Stomach (tissue), 9 donors: Measurements from ENCODE around the gene MAP7. TPM values are rescaled to one million over a fixed set of nuclear protein-coding genes. Genes with fewer than 3 reads are reported as not detected.

Source experiments
- DNase-seq, 2 donors: peaks; one replicate each; pipeline versions ENCODE4 v3.0.0 to v3.0.0-alpha.2; 2013 to 2019
- H3K27ac ChIP-seq, 5 donors: fragments of 200-600 bp in 4 of 5; sonication (generic) in 4 of 5; one replicate each; pipeline ENCODE4 v1.5.1; 2013 to 2019; ENCODE audit warnings: mild to moderate bottlenecking in 1 of 5, moderate library complexity in 1 of 5
- H3K27me3 ChIP-seq, 3 donors: fragments of 200-600 bp; sonication (generic); one replicate each; pipeline ENCODE4 v1.5.1; 2017 to 2019; ENCODE audit warnings: mixed run types in 1 of 3
- H3K36me3 ChIP-seq, 4 donors: fragments of 200-600 bp; sonication (generic); 1 replicate in 3 of 4; 2 replicates in 1 of 4; pipeline ENCODE4 v1.5.1; 2016 to 2019
- H3K4me1 ChIP-seq, 4 donors: fragments of 200-600 bp; sonication (generic); one replicate each; pipeline ENCODE4 v1.5.1; 2016 to 2019
- H3K4me3 ChIP-seq, 4 donors: fragments of 200-600 bp; sonication (generic) in 3 of 4; one replicate each; pipeline ENCODE4 v1.5.1; 2016 to 2019; ENCODE audit warnings: mild to moderate bottlenecking in 1 of 4
- H3K9me3 ChIP-seq, 4 donors: fragments of 200-600 bp; sonication (generic); one replicate each; pipeline ENCODE4 v1.5.1; 2016 to 2019
- CTCF ChIP-seq, 7 experiments: fragments of 450-650 bp in 4 of 7; fragments of 200-600 bp in 3 of 7; sonication (generic) in 3 of 7; IDR thresholded peaks; one replicate each; pipeline ENCODE4 v1.5.1; 2016 to 2019; ENCODE audit warnings: antibody characterized with exemption in 7 of 7, control low read depth in 2 of 7, mild to moderate bottlenecking in 1 of 7
- EP300 ChIP-seq: sonication (generic); formaldehyde crosslinking; IDR thresholded peaks from one replicate; pipeline ENCODE4 v1.6.1; 2017; ENCODE audit warnings: antibody characterized with exemption
- POLR2A ChIP-seq, 4 donors: fragments of 450-650 bp; IDR thresholded peaks; one replicate each; pipeline ENCODE4 v1.6.1; 2016; ENCODE audit warnings: antibody characterized with exemption in 4 of 4, control low read depth in 2 of 4, mild to moderate bottlenecking in 1 of 4, moderate library complexity in 1 of 4
- POLR2AphosphoS5 ChIP-seq, 3 donors: sonication (generic); formaldehyde crosslinking; IDR thresholded peaks; one replicate each; pipeline ENCODE4 v1.6.1; 2016; ENCODE audit warnings: antibody characterized with exemption in 3 of 3
- WGBS, 5 donors: extraction: QIAGEN DNeasy Blood & Tissue Kit in 3 of 5; methylation state at CpG; one replicate each; pipeline versions ENCODE4 v1.1.5 to v1.1.7; 2013 to 2018; 5-methylcytosine and 5-hydroxymethylcytosine counted together
- intact Hi-C: fragments of 100-400 bp; cut with DNase I; formaldehyde crosslinking; loops from one replicate; pipeline ENCODE4 v1.15.1; 2023; ENCODE audit warnings: low total_unique reads
- polyA plus RNA-seq, 3 donors: library from polyadenylated mRNA; stranded (reverse); fragments of 200-250 nt; gene quantifications; one replicate each; pipeline ENCODE4 v1.2.3, GENCODE V29; 2013
- total RNA-seq, 5 donors: library from RNA; depleted of rRNA; stranded (reverse); fragments of >200 nt; gene quantifications; one replicate each; pipeline versions ENCODE4 v1.1.0 to v1.2.3, GENCODE V29; 2014 to 2016
- donor health status: healthy with polysubstance abuse.
- donor health status: Bipolar disorder and iron deficiency.
- donor health status: healthy.

The MAP7 gene
- total and polyA plus RNA-seq, 8 donors: 2.3 to 28.3 (median 9.7) TPM

GRCh38 chr6:136361787-136362186 lies 188.4 kb downstream of the MAP7 start:
- H3K36me3 ChIP-seq: peaks cover 5 to 61% (median 52%) of the 10 kb centered on the region in 4 donors
- peaks cover 0 to 8% (median 3%) of the 10 kb centered on the region in 4 donors for H3K4me1 ChIP-seq
- intact Hi-C loops: no loop called here
- H3K27ac ChIP-seq: no peak overlapping the region
- 84 to 96% (median 90%) methylated on average over 2 of the region's 2 CpGs for WGBS, 5 donors
- no peaks in the 10 kb centered on the region for H3K9me3 ChIP-seq
- no peak for DNase-seq
- TF ChIP-seq POLR2AphosphoS5 (IDR thresholded peaks at IDR 0.05) (no peak), CTCF (IDR thresholded peaks at IDR 0.05) (no peak), POLR2A (IDR thresholded peaks at IDR 0.05) (no peak), EP300 (no peak)
- no peaks in the 10 kb centered on the region for H3K27me3 ChIP-seq
- no peak overlapping the region for H3K4me3 ChIP-seq

GRCh38 chr6:136360783-136361182 lies 189.4 kb downstream of the MAP7 start:
- Histone ChIP-seq H3K9me3 (no peaks in the 10 kb centered on the region), H3K4me1 (peaks cover 0 to 2% (median 0%) of the 10 kb centered on the region in 4 donors), H3K36me3 (peaks cover 5 to 66% (median 54%) of the 10 kb centered on the region in 4 donors), H3K4me3 (no peak overlapping the region), H3K27me3 (no peaks in the 10 kb centered on the region), H3K27ac (no peak overlapping the region)
- no peak for DNase-seq
- intact Hi-C loops: no loop called here
- 92 to 96% (median 94%) methylated on average over 30 of the region's 30 CpGs for WGBS, 5 donors
- no peak for TF ChIP-seq EP300
- no peak for TF ChIP-seq POLR2AphosphoS5 (IDR thresholded peaks at IDR 0.05)
- no peak for TF ChIP-seq CTCF (IDR thresholded peaks at IDR 0.05)
- no peak for TF ChIP-seq POLR2A (IDR thresholded peaks at IDR 0.05)

- no peak for DNase-seq
- no peaks in the 10 kb centered on the region for H3K27me3 ChIP-seq
- H3K4me3 ChIP-seq: no peak overlapping the region
- H3K4me1 ChIP-seq: no peaks in the 10 kb centered on the region
- WGBS, 5 donors: 72 to 79% (median 76%) methylated on average over 6 of the region's 6 CpGs
- no peak for TF ChIP-seq CTCF (IDR thresholded peaks at IDR 0.05)
- H3K9me3 ChIP-seq: no peaks in the 10 kb centered on the region
- intact Hi-C loops: no loop called here
- peaks cover 5 to 57% (median 48%) of the 10 kb centered on the region in 4 donors for H3K36me3 ChIP-seq
- no peak overlapping the region for H3K27ac ChIP-seq
Measured at GRCh38 chr6:136359851-136360250, 190.4 kb downstream of the MAP7 start.

GRCh38 chr6:136351518-136352110 lies 198.6 kb downstream of the MAP7 start:
- intact Hi-C loops: no loop called here
- DNase-seq: no peak
- H3K4me1 ChIP-seq: peaks cover 0 to 3% (median 0%) of the 10 kb centered on the region in 4 donors
- TF ChIP-seq EP300 (no peak), CTCF (IDR thresholded peaks at IDR 0.05) (no peak), POLR2A (IDR thresholded peaks at IDR 0.05) (no peak), POLR2AphosphoS5 (IDR thresholded peaks at IDR 0.05) (no peak)
- no peaks in the 10 kb centered on the region for H3K27me3 ChIP-seq
- no peak overlapping the region for H3K27ac ChIP-seq
- no peaks in the 10 kb centered on the region for H3K9me3 ChIP-seq
- 33 to 46% (median 36%) methylated on average over 2 of the region's 2 CpGs for WGBS, 5 donors
- peaks cover 0 to 19% (median 8%) of the 10 kb centered on the region in 4 donors for H3K36me3 ChIP-seq
- no peak overlapping the region for H3K4me3 ChIP-seq
